ENCODE results near the gene CECR2.

DNA sequence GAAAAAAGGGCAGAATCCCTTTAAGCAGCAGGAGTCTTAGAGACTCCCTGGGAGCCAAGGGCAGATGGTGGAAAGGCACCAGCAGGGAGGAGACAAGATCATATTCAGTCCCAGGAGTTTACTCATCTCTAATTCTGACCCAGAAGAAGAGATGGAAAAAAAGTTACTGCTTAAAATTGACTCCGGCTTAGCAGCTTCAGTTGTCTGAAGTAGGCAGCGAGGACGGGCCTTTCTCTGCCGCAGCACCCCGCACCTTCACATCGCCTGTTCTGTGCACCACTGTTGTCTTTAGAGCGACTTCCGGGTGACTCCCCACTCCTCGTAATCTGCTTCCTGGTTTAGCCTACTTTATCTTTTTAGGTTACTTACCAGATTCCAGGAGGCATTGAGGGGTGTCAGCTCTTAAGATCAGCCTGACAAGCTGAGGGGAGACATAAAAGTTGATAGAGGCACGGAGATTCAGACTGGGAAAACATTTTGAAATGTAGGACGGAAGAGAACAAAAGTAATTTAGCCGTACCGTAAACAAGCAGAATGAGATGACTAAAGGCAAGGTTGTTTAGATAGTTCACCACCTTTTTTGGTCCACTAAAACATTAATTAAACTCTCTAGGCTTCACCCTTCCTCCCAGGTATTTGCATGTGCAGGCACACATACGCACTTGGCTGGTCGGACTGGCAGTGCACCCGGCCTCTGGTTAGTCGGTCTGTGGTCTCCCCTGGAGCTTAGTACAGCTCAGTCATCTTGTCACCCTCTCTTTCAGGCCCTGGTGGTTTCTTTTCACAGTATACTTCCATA is 74.3 kb downstream of the CECR2 start:
- no peak for TF ChIP-seq POLR2A (IDR thresholded peaks at IDR 0.05; ENCODE audit: low read depth)
- TF ChIP-seq, protein P1, sequence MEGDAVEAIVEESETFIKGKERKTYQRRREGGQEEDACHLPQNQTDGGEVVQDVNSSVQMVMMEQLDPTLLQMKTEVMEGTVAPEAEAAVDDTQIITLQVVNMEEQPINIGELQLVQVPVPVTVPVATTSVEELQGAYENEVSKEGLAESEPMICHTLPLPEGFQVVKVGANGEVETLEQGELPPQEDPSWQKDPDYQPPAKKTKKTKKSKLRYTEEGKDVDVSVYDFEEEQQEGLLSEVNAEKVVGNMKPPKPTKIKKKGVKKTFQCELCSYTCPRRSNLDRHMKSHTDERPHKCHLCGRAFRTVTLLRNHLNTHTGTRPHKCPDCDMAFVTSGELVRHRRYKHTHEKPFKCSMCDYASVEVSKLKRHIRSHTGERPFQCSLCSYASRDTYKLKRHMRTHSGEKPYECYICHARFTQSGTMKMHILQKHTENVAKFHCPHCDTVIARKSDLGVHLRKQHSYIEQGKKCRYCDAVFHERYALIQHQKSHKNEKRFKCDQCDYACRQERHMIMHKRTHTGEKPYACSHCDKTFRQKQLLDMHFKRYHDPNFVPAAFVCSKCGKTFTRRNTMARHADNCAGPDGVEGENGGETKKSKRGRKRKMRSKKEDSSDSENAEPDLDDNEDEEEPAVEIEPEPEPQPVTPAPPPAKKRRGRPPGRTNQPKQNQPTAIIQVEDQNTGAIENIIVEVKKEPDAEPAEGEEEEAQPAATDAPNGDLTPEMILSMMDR (IDR thresholded peaks at IDR 0.05): no peak
